ENCODE data around the gene MIA2. TPM values are rescaled to one million over a fixed set of nuclear protein-coding genes. Genes with fewer than 3 reads are reported as not detected.
A peak's percentile ranks its signal among the peaks of the same experiment; 100 is the strongest.
"Not testable (repeated sequence)": the region's sequence is repeated elsewhere in the genome, so short reads cannot be mapped to it uniquely, and the experiment has no call there.

Gene MIA2
- total RNA-seq, 1 experiment from 2014 or later = 11.8 TPM

DNA sequence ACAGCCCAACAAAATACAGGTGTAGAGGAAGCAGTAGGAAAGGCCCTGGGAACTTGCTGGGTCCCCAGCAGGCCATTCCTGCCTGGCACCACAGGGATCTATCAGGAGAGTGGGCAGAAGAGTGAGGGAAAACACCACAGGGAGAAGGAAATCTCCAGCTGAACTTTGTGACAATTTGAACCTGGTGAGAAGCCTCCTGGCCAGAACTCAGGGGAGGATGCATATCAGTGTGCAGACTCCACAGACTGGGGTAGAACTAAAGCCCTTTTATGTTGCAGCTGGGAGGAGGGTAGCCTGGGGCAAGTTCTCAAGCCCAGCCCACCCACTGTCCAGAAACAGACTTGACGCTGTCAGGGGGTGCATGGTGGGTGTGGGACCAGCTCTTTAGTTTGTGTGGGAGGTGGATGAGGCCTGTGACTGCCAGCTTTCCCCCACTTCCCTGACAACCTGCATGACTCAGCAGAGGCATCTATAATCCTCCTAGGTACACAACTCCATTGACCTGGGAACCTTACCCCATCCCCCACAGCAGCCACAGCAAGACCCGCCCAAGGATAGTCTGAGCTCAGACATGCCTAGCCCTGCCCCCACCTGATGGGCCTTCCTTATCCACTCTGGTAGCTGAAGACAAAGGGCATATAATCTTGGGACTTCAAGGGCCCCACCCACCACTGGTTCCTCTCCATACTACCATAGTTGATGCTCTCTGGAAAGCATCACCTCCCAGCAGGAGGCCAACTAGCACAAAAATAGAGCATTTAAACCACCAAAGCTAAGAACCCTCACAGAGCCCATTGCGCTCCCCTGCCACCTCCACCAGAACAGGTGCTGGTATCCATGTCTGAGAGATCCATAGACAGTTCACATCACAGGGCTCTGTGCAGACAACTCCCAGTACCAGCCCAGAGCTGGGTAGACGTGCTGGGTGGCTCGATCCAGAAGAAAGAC is 29.8 kb upstream of the MIA2 start:
- TF ChIP-seq EZH2phosphoT487 (IDR thresholded peaks at IDR 0.05; ENCODE audit: borderline replicate concordance, low read length) (no peak), CTCF (conservative IDR thresholded peaks at IDR 0.05; ENCODE audit: low read depth, low read length) (no peak), EZH2 (IDR thresholded peaks at IDR 0.05; ENCODE audit: low read length, unreplicated experiment) (no peak)
- Histone ChIP-seq H3K27me3 (ENCODE audit: low read length) (no peaks in the 10 kb centered on the region), H3K9me3 (ENCODE audit: low read length) (no peaks in the 10 kb centered on the region), H3K9ac (ENCODE audit: low read length) (peak overlapping the region; percentile 70), H4K20me1 (ENCODE audit: low read length) (no peaks in the 10 kb centered on the region), H3K4me3 (ENCODE audit: low read length) (peak overlapping the region; percentile 14; the same call in 1 of the 2 replicates), H3K79me2 (ENCODE audit: low read length) (no peaks in the 10 kb centered on the region), H3K36me3 (ENCODE audit: low read depth, low read length) (no peaks in the 10 kb centered on the region), H3F3A (ENCODE audit: low read length, unreplicated experiment) (no peaks in the 10 kb centered on the region), H3K4me1 (ENCODE audit: insufficient read depth, low read length) (peaks cover 19% of the 10 kb centered on the region), H2AFZ (ENCODE audit: low read length) (peak overlapping the region; percentile 57), H3K27ac (ENCODE audit: low read length) (peak overlapping the region; percentile 93), H3K9me2 (replicated peaks; ENCODE audit: low read length) (no peaks in the 10 kb centered on the region), H3K4me2 (ENCODE audit: low read length) (peak overlapping the region; percentile 67)
- no TSS peak for BruUV-seq (replicated peaks)
- DNase-seq (peak; percentile 89), ATAC-seq (peak; percentile 82)
- CTCF ChIA-PET = no interaction called here
- POLR2A ChIA-PET (ENCODE audit: unreplicated experiment) = interaction anchor here (0.6 to 1.0 kb wide), 2 partner anchors 34 to 242 kb away, joined by 3 to 6 read pairs; partner anchors contain the start of gene TRAPPC6B
- intact Hi-C loops (cut with micrococcal nuclease) = no loop called here

DNA sequence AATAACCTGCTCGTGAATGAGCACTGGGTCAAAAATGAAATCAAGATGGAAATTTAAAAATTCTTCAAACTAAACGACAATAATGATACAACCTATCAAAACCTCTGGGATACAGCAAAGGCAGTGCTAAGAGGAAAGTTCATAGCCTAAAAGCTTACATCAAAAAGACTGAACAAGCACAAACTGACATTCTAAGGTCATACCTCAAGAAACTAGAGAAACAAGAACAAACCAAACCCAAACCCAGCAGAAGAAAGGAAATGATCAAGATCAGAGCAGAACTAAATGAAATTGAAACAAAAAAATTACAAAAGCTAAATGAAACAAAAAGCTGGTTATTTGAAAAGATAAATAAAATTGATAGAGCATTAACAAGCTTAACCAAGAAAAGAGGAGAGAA is 26.3 kb upstream of the MIA2 start:
- H3K4me2 ChIP-seq (ENCODE audit: low read length); H2AFZ ChIP-seq (ENCODE audit: low read length); BruUV-seq (replicated peaks); H3K36me3 ChIP-seq (ENCODE audit: low read depth, low read length); H3K4me3 ChIP-seq (ENCODE audit: low read length); H3K9me3 ChIP-seq (ENCODE audit: low read length); H3K27me3 ChIP-seq (ENCODE audit: low read length); intact Hi-C loops (cut with micrococcal nuclease); POLR2A ChIA-PET (ENCODE audit: unreplicated experiment); H3K9ac ChIP-seq (ENCODE audit: low read length); H3K9me2 ChIP-seq (replicated peaks; ENCODE audit: low read length); H3F3A ChIP-seq (ENCODE audit: low read length, unreplicated experiment); ATAC-seq; CTCF ChIA-PET; H4K20me1 ChIP-seq (ENCODE audit: low read length); H3K79me2 ChIP-seq (ENCODE audit: low read length); H3K27ac ChIP-seq (ENCODE audit: low read length); DNase-seq: not testable (repeated sequence)
- H3K4me1 ChIP-seq (ENCODE audit: insufficient read depth, low read length) = peaks cover 28% of the 10 kb centered on the region

DNA sequence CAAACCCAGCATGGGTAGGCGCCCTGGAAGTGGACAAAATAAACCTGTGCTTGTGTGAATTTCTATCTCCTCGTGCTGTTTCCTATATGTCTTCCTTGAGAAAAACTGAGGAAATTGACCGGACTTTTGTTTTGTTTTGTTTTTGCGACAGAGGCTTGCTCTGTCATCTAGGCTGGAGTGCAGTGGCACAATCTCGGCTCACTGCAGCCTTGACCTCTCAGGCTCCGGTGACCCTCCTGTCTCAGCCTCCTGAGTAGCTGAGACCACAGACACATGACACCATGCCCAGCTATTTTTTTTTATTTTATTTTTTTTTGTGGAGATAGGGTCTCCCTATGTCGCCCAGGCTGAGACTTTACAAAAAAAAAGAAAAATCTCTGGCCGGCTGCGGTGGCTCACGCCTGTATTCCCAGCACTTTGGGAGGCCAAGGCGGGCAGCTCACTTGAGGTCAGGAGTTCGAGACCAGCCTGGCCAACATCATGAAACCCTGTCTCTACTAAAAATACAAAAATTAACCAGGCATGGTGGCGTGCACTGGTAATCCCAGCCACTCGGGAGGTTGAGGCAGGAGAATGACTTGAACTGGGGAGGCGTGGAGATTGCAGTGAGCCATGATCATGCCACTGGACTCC is 22.5 kb upstream of the MIA2 start:
- Histone ChIP-seq H3K4me2 (ENCODE audit: low read length) (no peak overlapping the region), H4K20me1 (ENCODE audit: low read length) (no peaks in the 10 kb centered on the region), H3K4me1 (ENCODE audit: insufficient read depth, low read length) (peaks cover 9% of the 10 kb centered on the region), H3K9ac (ENCODE audit: low read length) (no peak overlapping the region), H3F3A (ENCODE audit: low read length, unreplicated experiment) (no peaks in the 10 kb centered on the region), H3K79me2 (ENCODE audit: low read length) (no peaks in the 10 kb centered on the region), H3K27me3 (ENCODE audit: low read length) (no peaks in the 10 kb centered on the region), H3K9me2 (replicated peaks; ENCODE audit: low read length) (no peaks in the 10 kb centered on the region), H3K4me3 (ENCODE audit: low read length) (no peak overlapping the region), H3K36me3 (ENCODE audit: low read depth, low read length) (no peaks in the 10 kb centered on the region), H3K27ac (ENCODE audit: low read length) (no peak overlapping the region), H2AFZ (ENCODE audit: low read length) (no peak overlapping the region), H3K9me3 (ENCODE audit: low read length) (no peaks in the 10 kb centered on the region)
- no peak for DNase-seq
- BruUV-seq (replicated peaks) = no TSS peak
- no peak for ATAC-seq
- no peak for TF ChIP-seq EZH2phosphoT487 (IDR thresholded peaks at IDR 0.05; ENCODE audit: borderline replicate concordance, low read length)
- TF ChIP-seq CTCF (conservative IDR thresholded peaks at IDR 0.05; ENCODE audit: low read depth, low read length) = no peak
- no peak for TF ChIP-seq EZH2 (IDR thresholded peaks at IDR 0.05; ENCODE audit: low read length, unreplicated experiment)
- ChIA-PET CTCF (no interaction called here), POLR2A (ENCODE audit: unreplicated experiment) (no interaction called here)
- intact Hi-C loops (cut with micrococcal nuclease) = no loop called here

All from PC-3 (cell line).